Nucleus accumbens (tissue), 56 donors: ENCODE measurements around the gene CHST11.

Experiments
- DNase-seq, 56 donors: peaks; one replicate each; lab custom pipeline; 2025; lab: John Stamatoyannopoulos, UW

CHST11 gene

GRCh38 chr12:104477510-104478390 lies 21.0 kb downstream of the CHST11 start:
- no peak for DNase-seq

GRCh38 chr12:104478396-104479122 lies 21.8 kb downstream of the CHST11 start:
- peak in 1 of 56 donors; percentile 6 for DNase-seq

GRCh38 chr12:104479123-104479662 lies 22.4 kb downstream of the CHST11 start:
- no peak for DNase-seq

GRCh38 chr12:104480012-104480411 lies 23.3 kb downstream of the CHST11 start:
- no peak for DNase-seq

- peak in 11 of 56 donors; percentile 4 to 42 (median 15) for DNase-seq
Measured at GRCh38 chr12:104480826-104481440, 24.2 kb downstream of the CHST11 start.

GRCh38 chr12:104482113-104482512 lies 25.4 kb downstream of the CHST11 start:
- no peak for DNase-seq

GRCh38 chr12:104482748-104483147 lies 26.0 kb downstream of the CHST11 start:
- no peak for DNase-seq

GRCh38 chr12:104484079-104484478 lies 27.3 kb downstream of the CHST11 start:
- DNase-seq: no peak

GRCh38 chr12:104485651-104486362 lies 29.1 kb downstream of the CHST11 start:
- DNase-seq: no peak

GRCh38 chr12:104486363-104486750 lies 29.6 kb downstream of the CHST11 start:
- no peak for DNase-seq

GRCh38 chr12:104486943-104487819 lies 30.4 kb downstream of the CHST11 start:
- no peak for DNase-seq

GRCh38 chr12:104488374-104488773 lies 31.6 kb downstream of the CHST11 start:
- no peak for DNase-seq

GRCh38 chr12:104490186-104490585 lies 33.4 kb downstream of the CHST11 start:
- no peak for DNase-seq

- DNase-seq: no peak
Measured at GRCh38 chr12:104490850-104491249, 34.1 kb downstream of the CHST11 start.

- DNase-seq: no peak
Measured at GRCh38 chr12:104493496-104493895, 36.7 kb downstream of the CHST11 start.

GRCh38 chr12:104494137-104494792 lies 37.5 kb downstream of the CHST11 start:
- DNase-seq: peak in 36 of 56 donors; percentile 5 to 86 (median 41)

- DNase-seq: no peak
Measured at GRCh38 chr12:104494793-104495158, 38.0 kb downstream of the CHST11 start.

GRCh38 chr12:104495786-104496185 lies 39.0 kb downstream of the CHST11 start:
- DNase-seq: no peak

- DNase-seq: no peak
Measured at GRCh38 chr12:104496336-104496735, 39.6 kb downstream of the CHST11 start.
